OCI-LY1 (cell line): Measurements from ENCODE around the gene SLC40A1.

ENCODE experiments used
- H2AFZ ChIP-seq: fragments of 200-600 bp; sonication (generic), shearing (Covaris generic); 2 replicates; pipeline ENCODE4 v1.6.0; 2014; ENCODE audit warnings: antibody characterized with exemption, mild to moderate bottlenecking, low read length
- H3F3A ChIP-seq: fragments of 200-600 bp; sonication (generic), shearing (Covaris generic); 2 replicates; pipeline ENCODE4 v1.6.0; 2014; ENCODE audit warnings: mild to moderate bottlenecking, antibody characterized with exemption, low read length, moderate library complexity; ENCODE audit not compliant: insufficient read depth
- H3K27ac ChIP-seq: fragments of 200-600 bp; sonication (generic); 2 replicates; pipeline ENCODE4 v1.5.1; 2014; ENCODE audit warnings: low read length, mixed run types, mild to moderate bottlenecking, low read depth; ENCODE audit not compliant: poor library complexity, severe bottlenecking
- H3K27me3 ChIP-seq: fragments of 200-600 bp; sonication (generic); 2 replicates; pipeline ENCODE4 v1.6.0; 2014; ENCODE audit warnings: antibody characterized with exemption, mild to moderate bottlenecking, low read length, moderate library complexity; ENCODE audit not compliant: insufficient read depth
- H3K36me3 ChIP-seq: fragments of 200-600 bp; sonication (generic); 2 replicates; pipeline ENCODE4 v1.6.1; 2014; ENCODE audit warnings: mild to moderate bottlenecking, antibody characterized with exemption, low read length, moderate library complexity, mixed read lengths; ENCODE audit not compliant: insufficient read depth
- H3K4me1 ChIP-seq: fragments of 200-600 bp; sonication (generic); 2 replicates; pipeline ENCODE4 v1.5.1; 2014; ENCODE audit warnings: mild to moderate bottlenecking, low read length, moderate library complexity; ENCODE audit not compliant: insufficient read depth, severe bottlenecking
- H3K4me2 ChIP-seq: fragments of 200-600 bp; sonication (generic), shearing (Covaris generic); 2 replicates; pipeline ENCODE4 v1.6.1; 2014; ENCODE audit warnings: low read length
- H3K4me3 ChIP-seq: fragments of 200-600 bp; sonication (generic); 2 replicates; pipeline ENCODE4 v1.5.1; 2014; ENCODE audit warnings: low read length, low read depth, mild to moderate bottlenecking, mixed read lengths; ENCODE audit not compliant: poor library complexity, severe bottlenecking
- H3K79me2 ChIP-seq: fragments of 200-600 bp; shearing (Covaris generic); 2 replicates; pipeline ENCODE4 v1.6.1; 2016; ENCODE audit warnings: mixed run types, low read length, mixed read lengths; ENCODE audit not compliant: insufficient read depth
- H3K9ac ChIP-seq: fragments of 200-600 bp; sonication (generic), shearing (Covaris generic); 2 replicates; pipeline ENCODE4 v1.6.1; 2014; ENCODE audit warnings: mild to moderate bottlenecking, low read length, mixed read lengths
- H3K9me2 ChIP-seq: fragments of 200-600 bp; sonication (generic), shearing (Covaris generic); 2 replicates; pipeline ENCODE4 v1.6.1; 2014; ENCODE audit warnings: low read depth, mild to moderate bottlenecking, low read length, mixed read lengths
- H3K9me3 ChIP-seq: fragments of 200-600 bp; shearing (Covaris generic); 2 replicates; pipeline ENCODE4 v1.6.1; 2014; ENCODE audit warnings: low read length, mixed read lengths
- H4K20me1 ChIP-seq: fragments of 200-600 bp; sonication (generic), shearing (Covaris generic); 2 replicates; pipeline ENCODE4 v1.6.0; 2016; ENCODE audit warnings: mild to moderate bottlenecking, low read length; ENCODE audit not compliant: insufficient read depth
- EZH2 ChIP-seq: fragments of 200-600 bp; sonication (generic), shearing (Covaris generic); IDR thresholded peaks from 2 replicates; pipeline ENCODE4 v1.8.0; 2017; ENCODE audit warnings: borderline replicate concordance, mixed run types, mild to moderate bottlenecking, antibody characterized with exemption, low read length, moderate library complexity, mixed read lengths
- TF ChIP-seq, protein P1 (sequence below): fragments of 200-600 bp; sonication (generic), shearing (Covaris generic); IDR thresholded peaks from 2 replicates; pipeline ENCODE4 v1.5.1; 2017; ENCODE audit warnings: mild to moderate bottlenecking, antibody characterized with exemption, low read length, moderate library complexity, mixed read lengths

SLC40A1 gene

DNA sequence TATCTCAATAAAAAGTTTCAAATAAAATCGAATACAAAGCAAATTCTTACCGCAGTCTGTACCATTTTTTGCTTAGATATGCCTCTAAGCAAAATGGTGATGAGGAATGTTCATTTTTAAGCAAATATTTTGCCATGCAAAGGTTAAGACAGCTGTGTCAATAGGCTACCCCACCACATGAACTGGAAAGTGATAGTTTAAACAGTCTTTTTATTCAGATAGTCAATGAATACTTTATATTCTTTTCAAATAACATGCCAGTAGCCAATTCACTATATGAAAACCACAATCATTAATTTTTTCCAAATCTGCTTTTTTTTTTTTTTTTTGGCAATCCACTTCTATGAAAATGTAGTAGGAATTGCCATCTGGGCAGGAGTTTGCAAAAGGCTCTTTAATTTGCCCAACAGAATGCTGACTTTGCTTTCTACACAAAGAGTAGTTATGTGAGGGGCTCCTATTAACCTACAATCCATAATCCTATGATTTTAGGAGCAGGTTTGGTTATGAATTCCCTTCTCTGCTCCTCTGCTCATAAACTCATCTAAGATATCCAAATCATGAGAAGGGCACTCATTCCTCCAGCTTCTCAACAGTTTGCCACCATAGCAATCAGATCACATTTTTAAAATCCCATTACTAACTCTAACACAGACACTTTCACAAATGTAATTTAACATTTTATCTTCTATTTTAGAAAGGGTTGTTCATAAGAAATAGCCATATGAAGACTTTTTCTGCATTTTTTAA, 69.2 kb downstream of the SLC40A1 start:
- H2AFZ ChIP-seq, result no peak overlapping the region
- no peaks in the 10 kb centered on the region for H3K27me3 ChIP-seq
- no peaks in the 10 kb centered on the region for H4K20me1 ChIP-seq
- no peaks in the 10 kb centered on the region for H3K36me3 ChIP-seq
- no peaks in the 10 kb centered on the region for H3K79me2 ChIP-seq
- no peaks in the 10 kb centered on the region for H3K9me3 ChIP-seq
- H3F3A ChIP-seq, result no peaks in the 10 kb centered on the region
- no peaks in the 10 kb centered on the region for H3K4me1 ChIP-seq
- H3K9me2 ChIP-seq, result no peaks in the 10 kb centered on the region
- H3K9ac ChIP-seq, result no peak overlapping the region
- no peak overlapping the region for H3K4me2 ChIP-seq
- no peak overlapping the region for H3K27ac ChIP-seq
- H3K4me3 ChIP-seq, result no peak overlapping the region
- TF ChIP-seq EZH2, result no peak
- TF ChIP-seq, protein P1, sequence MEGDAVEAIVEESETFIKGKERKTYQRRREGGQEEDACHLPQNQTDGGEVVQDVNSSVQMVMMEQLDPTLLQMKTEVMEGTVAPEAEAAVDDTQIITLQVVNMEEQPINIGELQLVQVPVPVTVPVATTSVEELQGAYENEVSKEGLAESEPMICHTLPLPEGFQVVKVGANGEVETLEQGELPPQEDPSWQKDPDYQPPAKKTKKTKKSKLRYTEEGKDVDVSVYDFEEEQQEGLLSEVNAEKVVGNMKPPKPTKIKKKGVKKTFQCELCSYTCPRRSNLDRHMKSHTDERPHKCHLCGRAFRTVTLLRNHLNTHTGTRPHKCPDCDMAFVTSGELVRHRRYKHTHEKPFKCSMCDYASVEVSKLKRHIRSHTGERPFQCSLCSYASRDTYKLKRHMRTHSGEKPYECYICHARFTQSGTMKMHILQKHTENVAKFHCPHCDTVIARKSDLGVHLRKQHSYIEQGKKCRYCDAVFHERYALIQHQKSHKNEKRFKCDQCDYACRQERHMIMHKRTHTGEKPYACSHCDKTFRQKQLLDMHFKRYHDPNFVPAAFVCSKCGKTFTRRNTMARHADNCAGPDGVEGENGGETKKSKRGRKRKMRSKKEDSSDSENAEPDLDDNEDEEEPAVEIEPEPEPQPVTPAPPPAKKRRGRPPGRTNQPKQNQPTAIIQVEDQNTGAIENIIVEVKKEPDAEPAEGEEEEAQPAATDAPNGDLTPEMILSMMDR, result no peak
